ENCODE measurements around the gene RHBDL1. TPM values are rescaled to one million over a fixed set of nuclear protein-coding genes. Genes with fewer than 3 reads are reported as not detected.

RHBDL1 gene
- total RNA-seq, 1 experiment from 2014 or later: 2.9 TPM

GRCh38 chr16:638034-638543 lies 37.4 kb upstream of the RHBDL1 start:
- POLR2A ChIA-PET: no interaction called here
- peak overlapping the region; percentile 93 for H3K4me3 Mint-ChIP-seq (ENCODE audit: unreplicated experiment)
- no peaks in the 10 kb centered on the region for H3K9me3 Mint-ChIP-seq (ENCODE audit: unreplicated experiment)
- CTCF ChIA-PET: no interaction called here
- no peak overlapping the region for H3K27ac Mint-ChIP-seq (ENCODE audit: unreplicated experiment)
- DNase-seq: no peak
- Histone ChIP-seq H3K27me3 (replicated peaks; ENCODE audit: control insufficient read depth, insufficient read depth, low read length) (no peaks in the 10 kb centered on the region), H3K4me1 (peaks cover 14% of the 10 kb centered on the region), H3K4me3 (ENCODE audit: low read depth, low read length) (no peak overlapping the region), H3K9me3 (no peaks in the 10 kb centered on the region), H3K36me3 (ENCODE audit: control insufficient read depth, insufficient read depth, low read length) (no peaks in the 10 kb centered on the region)
- peaks cover 14% of the 10 kb centered on the region for H3K36me3 Mint-ChIP-seq (ENCODE audit: insufficient read depth, unreplicated experiment)
- no peaks in the 10 kb centered on the region for H3K27me3 Mint-ChIP-seq (ENCODE audit: insufficient read depth, unreplicated experiment)
- BruUV-seq (replicated peaks): no TSS peak
- intact Hi-C loops (cut with micrococcal nuclease; ENCODE audit: unreplicated experiment): no loop called here
- no peak for TF ChIP-seq CTCF (IDR thresholded peaks at IDR 0.05; ENCODE audit: insufficient read depth in 1 of 2, low read depth in 1 of 2, low read length in 1 of 2, severe bottlenecking in 1 of 2, unreplicated experiment in 1 of 2)
- H3K4me1 Mint-ChIP-seq (ENCODE audit: low read depth, unreplicated experiment): no peaks in the 10 kb centered on the region

DNA sequence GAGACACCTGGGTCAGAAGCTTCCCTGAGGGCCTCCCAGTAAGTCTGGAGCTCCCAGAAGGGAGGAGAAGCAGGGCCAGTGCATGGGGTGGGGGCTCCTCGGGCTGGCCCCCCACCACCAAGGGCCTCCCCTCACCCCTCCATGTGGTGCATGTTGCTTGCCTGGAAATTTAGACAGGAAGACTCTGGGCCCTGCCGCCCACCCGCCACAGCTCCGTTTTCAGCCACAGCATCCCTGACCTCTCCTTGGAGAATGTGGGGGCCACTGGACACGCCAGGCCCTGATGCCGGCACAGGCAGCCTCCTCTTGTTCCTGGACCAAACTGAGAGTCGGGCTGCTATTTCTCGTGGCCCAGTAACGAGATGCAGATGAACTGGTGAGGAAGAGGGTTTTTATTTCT lies 36.6 kb upstream of the RHBDL1 start:
- POLR2A ChIA-PET: no interaction called here

DNA sequence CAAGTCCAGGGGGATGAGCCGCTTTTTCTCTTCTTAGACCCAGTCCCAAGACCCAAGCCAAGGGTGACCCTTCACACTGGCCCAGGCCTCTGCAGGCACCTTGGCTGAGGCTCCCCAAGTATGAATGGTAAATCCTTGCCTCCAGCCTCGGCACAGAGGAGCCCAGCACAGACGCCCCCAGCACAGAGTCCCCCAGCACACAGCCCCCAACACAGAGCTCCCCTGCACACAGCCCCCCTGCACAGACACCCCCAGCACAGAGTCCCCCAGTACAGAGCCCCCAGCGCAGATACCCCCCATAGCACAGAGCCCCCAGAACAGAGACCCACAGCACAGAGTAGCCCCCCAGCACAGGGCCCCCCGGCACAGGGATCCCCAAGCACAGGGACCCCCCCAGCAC lies 34.9 kb upstream of the RHBDL1 start:
- intact Hi-C loops (cut with micrococcal nuclease; ENCODE audit: unreplicated experiment): no loop called here
- no peaks in the 10 kb centered on the region for H3K27me3 ChIP-seq (replicated peaks; ENCODE audit: control insufficient read depth, insufficient read depth, low read length)
- peaks cover 8% of the 10 kb centered on the region for H3K4me1 ChIP-seq
- H3K4me3 Mint-ChIP-seq (ENCODE audit: unreplicated experiment): peak overlapping the region; percentile 47
- H3K27me3 Mint-ChIP-seq (ENCODE audit: insufficient read depth, unreplicated experiment): no peaks in the 10 kb centered on the region
- no peaks in the 10 kb centered on the region for H3K36me3 ChIP-seq (ENCODE audit: control insufficient read depth, insufficient read depth, low read length)
- no peak for DNase-seq
- no TSS peak for BruUV-seq (replicated peaks)
- H3K9me3 Mint-ChIP-seq (ENCODE audit: unreplicated experiment): no peaks in the 10 kb centered on the region
- H3K4me3 ChIP-seq (ENCODE audit: low read depth, low read length): peak overlapping the region; percentile 85
- H3K36me3 Mint-ChIP-seq (ENCODE audit: insufficient read depth, unreplicated experiment): peaks cover 24% of the 10 kb centered on the region
- no peak for TF ChIP-seq CTCF (IDR thresholded peaks at IDR 0.05; ENCODE audit: insufficient read depth in 1 of 2, low read depth in 1 of 2, low read length in 1 of 2, severe bottlenecking in 1 of 2, unreplicated experiment in 1 of 2)
- ChIA-PET CTCF (no interaction called here), POLR2A (no interaction called here)
- H3K4me1 Mint-ChIP-seq (ENCODE audit: low read depth, unreplicated experiment): no peaks in the 10 kb centered on the region
- H3K27ac Mint-ChIP-seq (ENCODE audit: unreplicated experiment): no peak overlapping the region
- no peaks in the 10 kb centered on the region for H3K9me3 ChIP-seq

More for the DNA sequence above, 36.6 kb upstream of the RHBDL1 start:
- Mint-ChIP-seq H3K27ac (ENCODE audit: unreplicated experiment) (no peak overlapping the region), H3K27me3 (ENCODE audit: insufficient read depth, unreplicated experiment) (no peaks in the 10 kb centered on the region), H3K4me1 (ENCODE audit: low read depth, unreplicated experiment) (no peaks in the 10 kb centered on the region), H3K4me3 (ENCODE audit: unreplicated experiment) (no peak overlapping the region), H3K36me3 (ENCODE audit: insufficient read depth, unreplicated experiment) (peaks cover 14% of the 10 kb centered on the region), H3K9me3 (ENCODE audit: unreplicated experiment) (no peaks in the 10 kb centered on the region)
- Histone ChIP-seq H3K9me3 (no peaks in the 10 kb centered on the region), H3K4me3 (ENCODE audit: low read depth, low read length) (no peak overlapping the region), H3K4me1 (peaks cover 15% of the 10 kb centered on the region), H3K27me3 (replicated peaks; ENCODE audit: control insufficient read depth, insufficient read depth, low read length) (no peaks in the 10 kb centered on the region), H3K36me3 (ENCODE audit: control insufficient read depth, insufficient read depth, low read length) (no peaks in the 10 kb centered on the region)
- DNase-seq: no peak
- intact Hi-C loops (cut with micrococcal nuclease; ENCODE audit: unreplicated experiment): no loop called here
- BruUV-seq (replicated peaks): no TSS peak
- no peak for TF ChIP-seq CTCF (IDR thresholded peaks at IDR 0.05; ENCODE audit: insufficient read depth in 1 of 2, low read depth in 1 of 2, low read length in 1 of 2, severe bottlenecking in 1 of 2, unreplicated experiment in 1 of 2)
- CTCF ChIA-PET: no interaction called here

All from Caco-2 (cell line).